Measurements from ENCODE around the gene PCDHAC2. TPM values are rescaled to one million over a fixed set of nuclear protein-coding genes. Genes with fewer than 3 reads are reported as not detected.

Gene PCDHAC2
- total RNA-seq, 1 donor from 2014 or later: 10.0 TPM

DNA sequence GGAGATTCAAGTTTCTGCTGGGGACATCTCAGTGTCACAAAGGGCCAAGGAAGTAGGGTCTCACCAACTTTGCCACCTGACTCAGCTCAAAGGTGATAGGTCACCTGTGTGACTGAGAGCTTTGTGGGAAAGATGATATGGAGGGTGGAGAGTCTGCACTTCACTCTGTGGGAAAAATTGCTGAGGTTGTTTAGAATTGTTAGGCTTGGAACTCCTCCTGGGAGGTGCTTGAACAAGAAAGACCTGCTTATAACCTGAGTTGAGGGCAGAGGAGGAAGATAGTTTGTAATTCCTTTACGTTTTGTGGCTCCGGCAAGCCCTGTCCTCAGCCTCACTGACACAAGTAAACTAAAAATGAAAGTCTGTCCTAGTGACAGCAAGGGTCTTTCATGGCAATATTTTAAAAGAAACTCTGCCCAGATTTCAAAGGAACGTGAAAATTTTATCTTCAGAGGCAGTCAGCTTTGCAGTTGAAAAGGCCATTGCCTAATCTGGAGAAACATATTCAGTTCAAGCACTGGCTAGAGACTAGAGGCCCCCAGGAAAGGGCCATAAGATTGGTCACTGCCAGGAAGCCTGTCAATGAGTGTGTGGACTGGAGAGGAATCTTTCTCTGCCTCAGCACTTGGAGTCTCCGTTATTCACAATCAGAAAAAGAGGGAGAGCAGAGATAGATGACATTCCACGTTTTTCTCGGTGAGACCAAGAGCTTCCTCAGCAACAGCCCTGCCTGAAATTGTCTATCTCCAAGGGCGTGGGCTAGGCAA lies 23.2 kb downstream of the PCDHAC2 start:
- Histone ChIP-seq H3K9me3 (no peaks in the 10 kb centered on the region), H3K27me3 (no peaks in the 10 kb centered on the region), H3K36me3 (no peaks in the 10 kb centered on the region), H3K27ac (no peak overlapping the region), H3K4me3 (no peak overlapping the region), H3K4me1 (peaks cover 5% of the 10 kb centered on the region)
- ATAC-seq: peak; percentile 53
- intact Hi-C loops (cut with DNase I): no loop called here
- TF ChIP-seq, protein P1, sequence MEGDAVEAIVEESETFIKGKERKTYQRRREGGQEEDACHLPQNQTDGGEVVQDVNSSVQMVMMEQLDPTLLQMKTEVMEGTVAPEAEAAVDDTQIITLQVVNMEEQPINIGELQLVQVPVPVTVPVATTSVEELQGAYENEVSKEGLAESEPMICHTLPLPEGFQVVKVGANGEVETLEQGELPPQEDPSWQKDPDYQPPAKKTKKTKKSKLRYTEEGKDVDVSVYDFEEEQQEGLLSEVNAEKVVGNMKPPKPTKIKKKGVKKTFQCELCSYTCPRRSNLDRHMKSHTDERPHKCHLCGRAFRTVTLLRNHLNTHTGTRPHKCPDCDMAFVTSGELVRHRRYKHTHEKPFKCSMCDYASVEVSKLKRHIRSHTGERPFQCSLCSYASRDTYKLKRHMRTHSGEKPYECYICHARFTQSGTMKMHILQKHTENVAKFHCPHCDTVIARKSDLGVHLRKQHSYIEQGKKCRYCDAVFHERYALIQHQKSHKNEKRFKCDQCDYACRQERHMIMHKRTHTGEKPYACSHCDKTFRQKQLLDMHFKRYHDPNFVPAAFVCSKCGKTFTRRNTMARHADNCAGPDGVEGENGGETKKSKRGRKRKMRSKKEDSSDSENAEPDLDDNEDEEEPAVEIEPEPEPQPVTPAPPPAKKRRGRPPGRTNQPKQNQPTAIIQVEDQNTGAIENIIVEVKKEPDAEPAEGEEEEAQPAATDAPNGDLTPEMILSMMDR (IDR thresholded peaks at IDR 0.05): no peak
- no peak for DNase-seq

DNA sequence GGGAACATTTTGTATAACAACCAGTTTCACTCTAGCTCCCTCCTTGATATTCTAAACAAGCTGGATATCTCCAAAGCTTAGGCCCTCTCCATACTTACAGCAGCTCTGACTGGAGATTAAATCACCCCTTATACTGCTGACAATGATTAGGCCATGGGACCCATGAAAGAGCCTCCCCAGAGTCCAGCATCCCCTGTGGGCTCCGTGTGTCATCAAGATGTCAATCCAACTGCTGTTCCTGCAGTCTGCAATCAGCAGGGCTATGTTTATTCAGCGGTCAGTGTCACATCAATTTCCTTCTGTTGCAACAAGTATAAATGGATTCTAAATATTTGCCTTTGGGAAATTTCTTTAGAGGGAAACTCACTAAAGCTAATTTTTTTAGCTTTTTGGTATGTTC lies 26.6 kb downstream of the PCDHAC2 start:
- Histone ChIP-seq H3K36me3 (no peaks in the 10 kb centered on the region), H3K4me1 (no peaks in the 10 kb centered on the region), H3K9me3 (no peaks in the 10 kb centered on the region), H3K27me3 (no peaks in the 10 kb centered on the region), H3K27ac (no peak overlapping the region), H3K4me3 (no peak overlapping the region)
- intact Hi-C loops (cut with DNase I): no loop called here
- ATAC-seq: no peak
- TF ChIP-seq, protein P1 (IDR thresholded peaks at IDR 0.05): no peak
- DNase-seq: no peak

DNA sequence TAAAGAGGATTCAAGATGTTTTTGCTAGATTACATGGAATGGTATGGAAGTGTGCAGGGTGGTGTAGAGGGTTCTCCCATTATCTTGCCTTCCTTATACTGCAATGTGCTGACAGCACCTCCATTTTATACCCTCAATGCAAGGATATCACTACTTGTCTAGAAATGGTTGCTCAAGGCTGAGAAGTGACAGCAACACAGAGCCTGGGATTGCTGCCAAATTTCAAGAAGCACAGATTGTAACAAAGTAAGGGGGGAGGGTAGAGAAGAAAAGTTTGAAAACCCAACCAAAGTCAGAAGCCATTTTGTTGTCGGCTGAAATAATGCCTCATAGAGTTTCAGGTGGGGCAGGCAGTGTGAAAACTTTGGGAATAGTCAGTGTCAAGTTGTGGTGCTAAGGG lies 29.8 kb downstream of the PCDHAC2 start:
- Histone ChIP-seq H3K27me3 (no peaks in the 10 kb centered on the region), H3K36me3 (no peaks in the 10 kb centered on the region), H3K4me3 (no peak overlapping the region), H3K4me1 (no peaks in the 10 kb centered on the region), H3K27ac (no peak overlapping the region), H3K9me3 (no peaks in the 10 kb centered on the region)
- TF ChIP-seq, protein P1 (IDR thresholded peaks at IDR 0.05): no peak
- DNase-seq: no peak
- peak; percentile 62 for ATAC-seq
- intact Hi-C loops (cut with DNase I): no loop called here

DNA sequence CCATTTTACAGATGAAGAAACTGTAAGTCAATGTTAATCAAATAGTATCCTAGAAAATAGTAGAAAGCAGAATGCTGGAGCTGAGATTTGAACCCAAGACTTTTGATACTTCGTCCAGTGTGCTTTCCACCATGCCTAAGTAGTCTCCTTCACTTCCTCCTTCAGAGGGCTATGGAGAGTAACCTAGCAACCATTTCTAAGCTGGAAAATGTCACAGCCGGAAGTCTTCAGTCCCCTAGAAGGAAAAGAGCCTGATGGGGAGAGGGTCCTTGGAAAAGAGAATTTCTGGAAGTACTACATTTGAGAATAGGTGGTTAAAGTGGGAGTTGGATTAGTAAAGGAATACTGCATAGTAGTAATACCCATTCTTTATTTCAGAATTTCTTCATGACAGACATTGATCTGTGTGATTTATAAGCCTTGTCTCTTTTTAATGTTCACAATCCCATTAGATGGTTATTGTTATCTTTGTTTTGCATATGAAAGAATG lies 32.7 kb downstream of the PCDHAC2 start:
- H3K27me3 ChIP-seq: no peaks in the 10 kb centered on the region
- DNase-seq (no peak), ATAC-seq (no peak)
- H3K36me3 ChIP-seq: no peaks in the 10 kb centered on the region
- H3K4me3 ChIP-seq: no peak overlapping the region
- intact Hi-C loops (cut with DNase I): no loop called here
- no peaks in the 10 kb centered on the region for H3K9me3 ChIP-seq
- no peak overlapping the region for H3K27ac ChIP-seq
- TF ChIP-seq, protein P1 (IDR thresholded peaks at IDR 0.05): no peak
- H3K4me1 ChIP-seq: no peaks in the 10 kb centered on the region

DNA sequence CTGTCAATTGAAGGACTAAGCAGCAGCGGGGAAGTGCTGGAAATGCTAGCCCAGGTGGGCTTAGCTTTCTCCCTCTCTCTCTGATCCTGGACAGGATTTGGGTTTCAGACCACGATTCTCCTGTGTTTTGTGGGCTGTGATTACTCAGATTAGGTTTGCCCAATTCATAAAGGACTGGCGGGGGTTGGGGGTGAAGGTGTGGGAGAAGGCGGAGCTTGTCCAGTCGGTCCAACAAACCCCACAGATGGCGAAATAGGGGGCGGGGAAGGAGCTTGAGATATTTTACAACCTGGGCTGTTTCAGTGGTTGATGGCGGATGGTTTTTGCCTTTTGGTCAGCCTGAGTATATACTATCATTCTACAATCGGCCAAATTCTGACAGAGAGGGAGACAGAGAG lies 35.2 kb downstream of the PCDHAC2 start:
- no peaks in the 10 kb centered on the region for H3K9me3 ChIP-seq
- H3K4me3 ChIP-seq: peak overlapping the region; percentile 28
- H3K4me1 ChIP-seq: no peaks in the 10 kb centered on the region
- no peaks in the 10 kb centered on the region for H3K36me3 ChIP-seq
- TF ChIP-seq, protein P1 (IDR thresholded peaks at IDR 0.05): no peak
- peak; percentile 70 for ATAC-seq
- DNase-seq: peak; percentile 84
- peak overlapping the region; percentile 20 for H3K27ac ChIP-seq
- intact Hi-C loops (cut with DNase I): no loop called here
- H3K27me3 ChIP-seq: no peaks in the 10 kb centered on the region

Data from upper lobe of right lung (tissue), 1 donor.